Smooth muscle cell (in vitro differentiated cells): ENCODE results near the gene TMEM107. TPM values are rescaled to one million over a fixed set of nuclear protein-coding genes. Genes with fewer than 3 reads are reported as not detected.
A peak's percentile ranks its signal among the peaks of the same experiment; 100 is the strongest.

Experiments
- DNase-seq: peaks from one replicate; lab custom pipeline; 2025; ENCODE audit not compliant: unreplicated experiment; lab: John Stamatoyannopoulos, UW
- H2AFZ ChIP-seq: fragments of 200-600 bp; sonication (generic); 2 replicates; pipeline ENCODE4 v1.6.0; 2016; ENCODE audit warnings: antibody characterized with exemption, low read depth, mild to moderate bottlenecking
- H3F3A ChIP-seq: fragments of 200-600 bp; sonication (generic); 2 replicates; pipeline ENCODE4 v1.6.0; 2017; ENCODE audit warnings: antibody characterized with exemption, low read depth
- H3K27ac ChIP-seq: fragments of 200-600 bp; sonication (generic); 2 replicates; pipeline ENCODE4 v1.5.1; 2016; ENCODE audit warnings: low read depth, mild to moderate bottlenecking
- H3K27me3 ChIP-seq: fragments of 200-600 bp; sonication (generic); 2 replicates; pipeline ENCODE4 v1.6.1; 2016; ENCODE audit warnings: low read depth, mild to moderate bottlenecking
- H3K36me3 ChIP-seq: fragments of 200-600 bp; sonication (generic); 2 replicates; pipeline ENCODE4 v1.5.1; 2016; ENCODE audit warnings: low read depth
- H3K4me1 ChIP-seq: fragments of 200-600 bp; sonication (generic); 2 replicates; pipeline ENCODE4 v1.5.1; 2016; ENCODE audit warnings: low read depth
- H3K4me2 ChIP-seq: fragments of 200-600 bp; sonication (generic); 2 replicates; pipeline ENCODE4 v1.6.0; 2016; ENCODE audit warnings: mild to moderate bottlenecking
- H3K4me3 ChIP-seq: fragments of 200-600 bp; sonication (generic); 2 replicates; pipeline ENCODE4 v1.5.1; 2016; ENCODE audit warnings: mild to moderate bottlenecking
- H3K79me2 ChIP-seq: fragments of 200-600 bp; sonication (generic); 2 replicates; pipeline ENCODE4 v1.6.0; 2016; ENCODE audit warnings: low read depth, mild to moderate bottlenecking
- H3K9ac ChIP-seq: fragments of 200-600 bp; sonication (generic); 2 replicates; pipeline ENCODE4 v1.6.0; 2016; ENCODE audit warnings: low read depth
- H3K9me3 ChIP-seq: fragments of 200-600 bp; sonication (generic); replicated peaks from 2 replicates; pipeline ENCODE4 v1.5.1; 2016; ENCODE audit warnings: low read depth
- H4K20me1 ChIP-seq: fragments of 200-600 bp; sonication (generic); 2 replicates; pipeline ENCODE4 v1.6.0; 2016; ENCODE audit warnings: low read depth
- CTCF ChIP-seq: fragments of 200-600 bp; sonication (generic); IDR thresholded peaks from 2 replicates; pipeline ENCODE4 v1.5.1; 2017; ENCODE audit warnings: borderline replicate concordance, mild to moderate bottlenecking, antibody characterized with exemption; ENCODE audit not compliant: insufficient read depth, poor library complexity, severe bottlenecking
- WGBS: methylation state at CpG from one replicate; pipeline ENCODE4 v1.1.7; 2016; ENCODE audit warnings: low lambda C conversion rate; 5-methylcytosine and 5-hydroxymethylcytosine counted together
- microRNA counts: library from miRNA; unstranded; fragments of <30 nt; microRNA quantifications from one replicate; lab custom pipeline; 2016
- microRNA-seq: library from miRNA; unstranded; fragments of <30 nt; microRNA quantifications from one replicate; pipeline ENCODE4, GENCODE V29; 2016; ENCODE audit warnings: borderline number of aligned reads
- polyA plus RNA-seq: library from polyadenylated mRNA; unstranded; fragments of >200 nt; fragmentation: Nextera tagmentation; extraction: Ambion mirVana; gene quantifications from 2 replicates; pipeline ENCODE4 v1.2.1, GENCODE V29; 2016
- total RNA-seq: library from RNA; depleted of rRNA; stranded (reverse); fragments of >200 nt; gene quantifications from 2 replicates; pipeline ENCODE4 v1.2.3, GENCODE V29; 2014

The TMEM107 gene
- total and polyA plus RNA-seq, 2 experiments from 2014 or later = 36.0 to 66.7 TPM

GRCh38 chr17:8123695-8124349 is 52.4 kb downstream of the TMEM107 start, which contains the start of gene HES7:
Gene HES7, minus strand, starts transcription at chr17:8124106. Its CDS starts 22 bp downstream, at chr17:8124084.
- Histone ChIP-seq H3K4me1 (peaks cover 22% of the 10 kb centered on the region), H2AFZ (peak within 1 kb of the TSS; percentile 69), H3K27me3 (peaks cover 25% of the 10 kb centered on the region), H4K20me1 (peaks cover 9% of the 10 kb centered on the region), H3K9ac (no peak within 1 kb of the TSS), H3K4me3 (peak within 1 kb of the TSS; percentile 59), H3K9me3 (no peaks in the 10 kb centered on the region), H3K36me3 (no peaks in the 10 kb centered on the region), H3F3A (peaks cover 22% of the 10 kb centered on the region), H3K27ac (no peak within 1 kb of the TSS), H3K4me2 (peak within 1 kb of the TSS; percentile 89), H3K79me2 (no peaks in the 10 kb centered on the region)
- TF ChIP-seq CTCF = no peak
- DNase-seq = no peak
- 3% methylated on average over 29 of the region's 29 CpGs for WGBS

GRCh38 chr17:8122924-8123694 is 53.1 kb downstream of the TMEM107 start:
- Histone ChIP-seq H3K79me2 (no peaks in the 10 kb centered on the region), H4K20me1 (peaks cover 9% of the 10 kb centered on the region), H3K4me3 (peak overlapping the region; percentile 59), H3K9ac (no peak overlapping the region), H3K4me2 (peak overlapping the region; percentile 89), H3K4me1 (peaks cover 22% of the 10 kb centered on the region), H3K36me3 (no peaks in the 10 kb centered on the region), H3K9me3 (no peaks in the 10 kb centered on the region), H3K27ac (no peak overlapping the region), H2AFZ (peak overlapping the region; percentile 69), H3F3A (peaks cover 22% of the 10 kb centered on the region), H3K27me3 (peaks cover 25% of the 10 kb centered on the region)
- no peak for TF ChIP-seq CTCF
- under 1% methylated on average over 51 of the region's 55 CpGs for WGBS
- DNase-seq = no peak

MicroRNAs encoded within 50 kb of the gene (microRNA counts, 767-probe panel; counts per million panel counts)
- microRNA hsa-miR-4521 (lab: Ali Mortazavi, UCI) = 183 counts per million

Small RNA genes within 50 kb of the gene (microRNA-seq; reads per million reads assigned to microRNA genes)
- gene MIR4521 (24.0 reads per million, percentile 32 among the genes with 10 or more reads in this experiment), gene MIR6883 (not detected)

Other genes starting within 250 kb of the TMEM107 start
- gene KCNAB3, start 246.5 kb downstream of the TMEM107 start, total RNA-seq = 4.6 and 8.7 TPM in 2 replicates
- 4.4 and 5.3 TPM in 2 replicates for gene KCNAB3, start 246.5 kb downstream of the TMEM107 start, polyA plus RNA-seq
- 53.6 and 56.2 TPM in 2 replicates for gene TRAPPC1, start 244.4 kb downstream of the TMEM107 start, total RNA-seq
- gene TRAPPC1, start 244.4 kb downstream of the TMEM107 start, polyA plus RNA-seq = 364 and 392 TPM in 2 replicates
- 11.1 and 23.5 TPM in 2 replicates for gene CNTROB, start 244.2 kb downstream of the TMEM107 start, total RNA-seq
- 20.6 and 26.3 TPM in 2 replicates for gene CNTROB, start 244.2 kb downstream of the TMEM107 start, polyA plus RNA-seq
- 0.09 TPM in 1 of 2 replicates, not detected in the other for gene GUCY2D, start 173.8 kb downstream of the TMEM107 start, total RNA-seq
- gene GUCY2D, start 173.8 kb downstream of the TMEM107 start, polyA plus RNA-seq = 0.30 and 0.57 TPM in 2 replicates
- 0.18 and 0.27 TPM in 2 replicates for gene ALOX15B, start 137.3 kb downstream of the TMEM107 start, total RNA-seq
- gene ALOX15B, start 137.3 kb downstream of the TMEM107 start, polyA plus RNA-seq = 0.69 and 1.1 TPM in 2 replicates
- gene ALOX12B, start 88.7 kb downstream of the TMEM107 start, total RNA-seq = 4.7 and 4.9 TPM in 2 replicates
- 3.0 and 3.7 TPM in 2 replicates for gene ALOX12B, start 88.7 kb downstream of the TMEM107 start, polyA plus RNA-seq
- gene ALOXE3, start 57.9 kb downstream of the TMEM107 start, total RNA-seq = 1.1 and 1.7 TPM in 2 replicates
- gene ALOXE3, start 57.9 kb downstream of the TMEM107 start, polyA plus RNA-seq = 0.25 and 2.3 TPM in 2 replicates
- gene HES7, start 52.3 kb downstream of the TMEM107 start, total RNA-seq = not detected in 2 replicates
- gene HES7, start 52.3 kb downstream of the TMEM107 start, polyA plus RNA-seq = not detected in 2 replicates
- 25.8 and 29.0 TPM in 2 replicates for gene PER1, start 24.0 kb downstream of the TMEM107 start, total RNA-seq
- gene PER1, start 24.0 kb downstream of the TMEM107 start, polyA plus RNA-seq = 55.2 and 85.9 TPM in 2 replicates
- 5.7 and 8.1 TPM in 2 replicates for gene VAMP2, start 13.4 kb downstream of the TMEM107 start, total RNA-seq
- 20.1 and 28.9 TPM in 2 replicates for gene VAMP2, start 13.4 kb downstream of the TMEM107 start, polyA plus RNA-seq
- gene BORCS6, start 13.8 kb upstream of the TMEM107 start, total RNA-seq = 1.8 and 6.3 TPM in 2 replicates
- gene BORCS6, start 13.8 kb upstream of the TMEM107 start, polyA plus RNA-seq = 3.2 and 3.9 TPM in 2 replicates
- 10.5 and 16.6 TPM in 2 replicates for gene AURKB, start 34.2 kb upstream of the TMEM107 start, total RNA-seq
- 31.7 and 33.5 TPM in 2 replicates for gene AURKB, start 34.2 kb upstream of the TMEM107 start, polyA plus RNA-seq
- 1.4 and 3.8 TPM in 2 replicates for gene CTC1, start 71.7 kb upstream of the TMEM107 start, total RNA-seq
- 1.8 and 6.0 TPM in 2 replicates for gene CTC1, start 71.7 kb upstream of the TMEM107 start, polyA plus RNA-seq
- 9.9 and 22.1 TPM in 2 replicates for gene PFAS, start 72.9 kb upstream of the TMEM107 start, total RNA-seq
- 10.4 and 12.8 TPM in 2 replicates for gene PFAS, start 72.9 kb upstream of the TMEM107 start, polyA plus RNA-seq
- gene RANGRF, start 112.3 kb upstream of the TMEM107 start, total RNA-seq = 10.1 and 13.4 TPM in 2 replicates
- gene RANGRF, start 112.3 kb upstream of the TMEM107 start, polyA plus RNA-seq = 36.0 and 44.9 TPM in 2 replicates
- gene SLC25A35, start 119.0 kb upstream of the TMEM107 start, total RNA-seq = 0.90 and 1.6 TPM in 2 replicates
- 2.1 and 2.6 TPM in 2 replicates for gene SLC25A35, start 119.0 kb upstream of the TMEM107 start, polyA plus RNA-seq
- not detected in 2 replicates for gene ARHGEF15, start 133.9 kb upstream of the TMEM107 start, total RNA-seq
- 0.11 TPM in 1 of 2 replicates, not detected in the other for gene ARHGEF15, start 133.9 kb upstream of the TMEM107 start, polyA plus RNA-seq
- not detected in 2 replicates for gene ODF4, start 163.5 kb upstream of the TMEM107 start, total RNA-seq
- gene ODF4, start 163.5 kb upstream of the TMEM107 start, polyA plus RNA-seq = not detected in 2 replicates
- gene RPL26, start 206.8 kb upstream of the TMEM107 start, total RNA-seq = 3,019 and 3,533 TPM in 2 replicates
- 367 and 426 TPM in 2 replicates for gene RPL26, start 206.8 kb upstream of the TMEM107 start, polyA plus RNA-seq
- 0.54 and 1.6 TPM in 2 replicates for gene RNF222, start 221.4 kb upstream of the TMEM107 start, total RNA-seq
- 0.32 and 0.49 TPM in 2 replicates for gene RNF222, start 221.4 kb upstream of the TMEM107 start, polyA plus RNA-seq